HL-60 (cell line): ENCODE data around the gene FBXL17.

Experiments
- DNase-seq, 2 experiments: peaks; one replicate each; pipeline ENCODE4 v3.0.0-alpha.2; 2010 to 2020; ENCODE audit warnings: low read depth in 1 of 2, low spot score in 1 of 2
- H3K27ac ChIP-seq: fragments of 250-450 bp; sonication (Bioruptor Pico); replicated peaks from 2 replicates; pipeline ENCODE4 v1.5.1; 2020; ENCODE audit warnings: mild to moderate bottlenecking, moderate library complexity
- H3K27me3 ChIP-seq: fragments of 250-450 bp; sonication (Bioruptor Pico); 2 replicates; pipeline ENCODE4 v1.5.1; 2021; ENCODE audit warnings: mild to moderate bottlenecking, moderate library complexity; ENCODE audit not compliant: insufficient read depth, poor library complexity, severe bottlenecking
- H3K4me3 ChIP-seq: replicated peaks from 2 replicates; pipeline ENCODE4 v1.5.1; 2011; ENCODE audit warnings: mild to moderate bottlenecking, control low read depth, low read length; ENCODE audit not compliant: insufficient read depth
- GABPA ChIP-seq: IDR thresholded peaks from 2 replicates; pipeline ENCODE4 v1.6.1; 2012; ENCODE audit warnings: low read depth
- POLR2AphosphoS5 ChIP-seq: IDR thresholded peaks from 2 replicates; pipeline ENCODE4 v1.6.1; 2012; ENCODE audit warnings: low read depth
- SPI1 ChIP-seq: IDR thresholded peaks from 2 replicates; pipeline ENCODE4 v1.6.1; 2012; ENCODE audit warnings: low read depth, mild to moderate bottlenecking, borderline replicate concordance
- TF ChIP-seq, protein P1 (sequence below): IDR thresholded peaks from 2 replicates; pipeline ENCODE4 v1.6.1; 2012; ENCODE audit warnings: low read depth; ENCODE audit not compliant: insufficient replicate concordance
- TF ChIP-seq, protein P2 (sequence below): IDR thresholded peaks from one replicate; pipeline ENCODE4 v1.5.1; 2011; ENCODE audit warnings: low read length, control low read depth, inconsistent platforms; ENCODE audit not compliant: insufficient read depth

The FBXL17 gene

DNA sequence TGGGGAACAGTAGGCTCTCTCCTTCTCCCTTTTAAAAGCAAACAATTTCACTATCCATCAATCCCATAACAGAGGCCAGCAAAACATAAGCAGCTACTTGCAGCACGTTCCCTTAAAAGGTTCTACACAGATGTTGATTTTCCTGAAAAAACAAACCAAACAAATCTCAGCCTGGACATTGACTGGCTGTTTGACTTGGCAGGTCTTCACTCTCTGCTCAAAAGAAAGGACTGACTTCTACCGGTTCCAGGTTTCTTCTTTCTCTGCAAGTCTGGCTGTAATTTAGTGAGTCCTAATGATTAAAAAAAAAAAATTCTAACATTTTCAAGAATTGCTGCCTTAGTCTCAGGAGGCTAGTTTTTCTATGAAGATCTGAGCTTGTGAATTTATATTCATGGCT is 508.0 kb downstream of the FBXL17 start:
- Histone ChIP-seq H3K27ac (no peak overlapping the region), H3K4me3 (no peak overlapping the region), H3K27me3 (no peaks in the 10 kb centered on the region)
- TF ChIP-seq, protein P1, sequence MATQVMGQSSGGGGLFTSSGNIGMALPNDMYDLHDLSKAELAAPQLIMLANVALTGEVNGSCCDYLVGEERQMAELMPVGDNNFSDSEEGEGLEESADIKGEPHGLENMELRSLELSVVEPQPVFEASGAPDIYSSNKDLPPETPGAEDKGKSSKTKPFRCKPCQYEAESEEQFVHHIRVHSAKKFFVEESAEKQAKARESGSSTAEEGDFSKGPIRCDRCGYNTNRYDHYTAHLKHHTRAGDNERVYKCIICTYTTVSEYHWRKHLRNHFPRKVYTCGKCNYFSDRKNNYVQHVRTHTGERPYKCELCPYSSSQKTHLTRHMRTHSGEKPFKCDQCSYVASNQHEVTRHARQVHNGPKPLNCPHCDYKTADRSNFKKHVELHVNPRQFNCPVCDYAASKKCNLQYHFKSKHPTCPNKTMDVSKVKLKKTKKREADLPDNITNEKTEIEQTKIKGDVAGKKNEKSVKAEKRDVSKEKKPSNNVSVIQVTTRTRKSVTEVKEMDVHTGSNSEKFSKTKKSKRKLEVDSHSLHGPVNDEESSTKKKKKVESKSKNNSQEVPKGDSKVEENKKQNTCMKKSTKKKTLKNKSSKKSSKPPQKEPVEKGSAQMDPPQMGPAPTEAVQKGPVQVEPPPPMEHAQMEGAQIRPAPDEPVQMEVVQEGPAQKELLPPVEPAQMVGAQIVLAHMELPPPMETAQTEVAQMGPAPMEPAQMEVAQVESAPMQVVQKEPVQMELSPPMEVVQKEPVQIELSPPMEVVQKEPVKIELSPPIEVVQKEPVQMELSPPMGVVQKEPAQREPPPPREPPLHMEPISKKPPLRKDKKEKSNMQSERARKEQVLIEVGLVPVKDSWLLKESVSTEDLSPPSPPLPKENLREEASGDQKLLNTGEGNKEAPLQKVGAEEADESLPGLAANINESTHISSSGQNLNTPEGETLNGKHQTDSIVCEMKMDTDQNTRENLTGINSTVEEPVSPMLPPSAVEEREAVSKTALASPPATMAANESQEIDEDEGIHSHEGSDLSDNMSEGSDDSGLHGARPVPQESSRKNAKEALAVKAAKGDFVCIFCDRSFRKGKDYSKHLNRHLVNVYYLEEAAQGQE, result no peak
- TF ChIP-seq, protein P2, sequence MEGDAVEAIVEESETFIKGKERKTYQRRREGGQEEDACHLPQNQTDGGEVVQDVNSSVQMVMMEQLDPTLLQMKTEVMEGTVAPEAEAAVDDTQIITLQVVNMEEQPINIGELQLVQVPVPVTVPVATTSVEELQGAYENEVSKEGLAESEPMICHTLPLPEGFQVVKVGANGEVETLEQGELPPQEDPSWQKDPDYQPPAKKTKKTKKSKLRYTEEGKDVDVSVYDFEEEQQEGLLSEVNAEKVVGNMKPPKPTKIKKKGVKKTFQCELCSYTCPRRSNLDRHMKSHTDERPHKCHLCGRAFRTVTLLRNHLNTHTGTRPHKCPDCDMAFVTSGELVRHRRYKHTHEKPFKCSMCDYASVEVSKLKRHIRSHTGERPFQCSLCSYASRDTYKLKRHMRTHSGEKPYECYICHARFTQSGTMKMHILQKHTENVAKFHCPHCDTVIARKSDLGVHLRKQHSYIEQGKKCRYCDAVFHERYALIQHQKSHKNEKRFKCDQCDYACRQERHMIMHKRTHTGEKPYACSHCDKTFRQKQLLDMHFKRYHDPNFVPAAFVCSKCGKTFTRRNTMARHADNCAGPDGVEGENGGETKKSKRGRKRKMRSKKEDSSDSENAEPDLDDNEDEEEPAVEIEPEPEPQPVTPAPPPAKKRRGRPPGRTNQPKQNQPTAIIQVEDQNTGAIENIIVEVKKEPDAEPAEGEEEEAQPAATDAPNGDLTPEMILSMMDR, result no peak
- TF ChIP-seq GABPA (no peak), POLR2AphosphoS5 (no peak), SPI1 (no peak)
- no peak for DNase-seq

DNA sequence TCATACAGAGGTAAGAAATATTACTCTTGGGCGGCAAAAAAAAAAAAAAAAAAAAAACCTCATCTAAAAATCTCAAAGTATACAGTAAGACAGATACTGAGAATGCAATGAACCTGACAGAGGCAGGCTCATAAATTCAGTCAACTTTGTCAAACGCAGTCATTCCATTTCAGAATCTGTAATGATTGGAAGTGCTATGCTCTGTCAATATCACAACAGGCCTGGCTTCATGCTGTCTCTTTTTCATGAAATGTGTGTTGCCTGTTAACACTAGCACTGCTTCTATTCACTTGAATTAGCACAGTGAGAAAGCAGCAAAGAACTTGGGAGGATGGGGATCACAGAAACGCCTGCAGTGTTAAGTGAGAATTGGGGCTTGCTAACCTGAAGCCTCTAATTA is 510.9 kb downstream of the FBXL17 start:
- H3K4me3 ChIP-seq, result no peak overlapping the region
- no peaks in the 10 kb centered on the region for H3K27me3 ChIP-seq
- no peak for DNase-seq
- no peak for TF ChIP-seq POLR2AphosphoS5
- no peak for TF ChIP-seq GABPA
- TF ChIP-seq, protein P1, result no peak
- TF ChIP-seq, protein P2, result no peak
- no peak for TF ChIP-seq SPI1
- H3K27ac ChIP-seq, result no peak overlapping the region

DNA sequence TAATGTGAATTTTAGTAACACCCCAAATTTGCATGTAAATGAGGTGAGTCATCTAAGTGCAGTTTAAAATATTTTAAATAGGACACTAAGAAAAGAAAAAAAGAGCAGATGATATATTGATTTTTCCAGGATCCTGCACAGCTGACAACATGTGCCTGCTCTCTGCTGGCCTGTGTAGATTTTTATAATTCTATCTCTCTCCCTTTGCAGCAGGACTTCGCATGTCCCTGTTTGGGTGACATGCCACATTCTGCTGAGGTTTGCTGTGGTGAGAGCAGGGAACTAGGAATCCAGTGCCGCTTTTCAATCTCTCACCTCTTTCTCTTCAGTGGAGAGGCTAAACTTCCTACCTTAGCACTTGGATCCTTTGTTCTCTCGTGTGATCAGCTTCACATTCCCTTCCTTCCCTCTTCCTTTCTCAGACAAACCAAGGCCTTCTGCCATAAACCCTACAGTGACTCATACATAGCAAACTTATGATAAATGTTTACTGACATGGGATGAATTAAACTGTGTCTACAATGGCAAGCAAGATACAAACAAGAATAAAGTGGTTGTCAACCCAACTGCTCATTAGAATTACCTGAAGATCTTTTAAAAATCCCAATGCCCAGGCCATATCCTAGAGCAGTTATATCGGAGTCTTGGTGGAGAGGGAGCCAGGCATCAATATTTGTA is 512.3 kb downstream of the FBXL17 start:
- no peaks in the 10 kb centered on the region for H3K27me3 ChIP-seq
- TF ChIP-seq, protein P1, result no peak
- no peak for TF ChIP-seq SPI1
- TF ChIP-seq, protein P2, result no peak
- H3K4me3 ChIP-seq, result no peak overlapping the region
- DNase-seq, result no peak
- H3K27ac ChIP-seq, result no peak overlapping the region
